ENCODE measurements around the gene SEMA4B. TPM values are rescaled to one million over a fixed set of nuclear protein-coding genes. Genes with fewer than 3 reads are reported as not detected.

Gene SEMA4B
- total RNA-seq, 2 experiments from 2014 or later, result 5.8 to 7.5 TPM

- ChIA-PET CTCF (interaction anchor here (1.0 to 2.4 kb wide), 6 partner anchors 12 to 134 kb away, joined by 3 to 9 read pairs (median 4); partner anchors contain the start of gene SEMA4B), POLR2A (interaction anchor here (0.5 to 3.0 kb wide), 9 partner anchors 9 to 1318 kb away, joined by 3 to 13 read pairs (median 5); partner anchors contain the start of genes IDH2, NGRN and SEMA4B)
Measured at GRCh38 chr15:90233387-90234095, 32.4 kb downstream of the SEMA4B start, which contains the start of gene CIB1. CIB1 (minus strand) TSS chr15:90233941; CDS start chr15:90233885, 56 bp downstream.

DNA sequence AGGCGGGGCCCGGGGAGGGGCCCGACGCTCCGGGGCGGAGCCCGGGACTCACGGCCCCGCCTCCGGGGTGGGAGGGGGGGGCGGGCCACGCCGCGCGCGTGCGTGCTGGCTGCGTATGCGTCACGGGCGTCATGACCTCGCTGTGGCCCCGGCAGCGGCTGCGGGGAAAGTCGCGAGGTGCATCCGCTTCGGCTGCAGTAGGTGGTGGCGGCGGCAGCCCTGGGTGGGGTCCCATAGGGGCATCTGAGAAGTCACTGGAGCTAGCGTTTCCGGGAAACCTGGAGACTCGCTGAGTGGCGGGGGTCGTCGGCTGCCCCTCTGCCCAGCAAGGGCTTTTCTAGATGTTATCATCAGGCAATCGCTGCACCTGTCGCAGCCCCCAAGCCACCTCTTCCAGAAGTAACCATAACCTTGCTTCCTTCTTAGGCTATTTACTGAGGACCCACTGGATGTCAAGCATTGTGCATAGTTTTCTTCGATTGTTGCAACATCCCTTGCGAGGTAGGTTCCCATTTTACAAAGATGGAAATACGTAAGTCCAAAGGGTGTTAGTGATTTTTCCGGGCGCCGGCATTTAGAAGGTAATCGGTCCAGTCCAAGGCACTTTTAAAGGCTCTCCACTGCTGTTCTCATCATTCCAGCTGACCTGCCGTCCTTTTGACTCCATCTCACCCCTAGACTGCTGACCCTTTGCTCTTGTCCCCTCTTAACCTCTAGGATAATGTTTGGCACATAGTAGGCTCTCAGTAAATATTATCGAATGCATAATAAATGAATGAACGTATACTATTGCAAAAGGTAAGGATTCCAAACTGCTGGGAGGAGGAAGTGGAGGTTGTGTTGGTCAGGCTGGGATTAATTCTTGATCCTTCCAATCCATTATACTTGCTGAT is 33.2 kb downstream of the SEMA4B start, which contains the start of gene GDPGP1:
TSS of gene GDPGP1 (plus strand) at position 114 of the 893 bp plus-strand sequence. CDS start 6,700 bp downstream, outside the sequence.
- POLR2A ChIA-PET, result interaction anchor here (0.5 to 2.7 kb wide), 6 partner anchors 8 to 1318 kb away, joined by 3 to 13 read pairs (median 6); partner anchors contain the start of genes NGRN and SEMA4B

DNA sequence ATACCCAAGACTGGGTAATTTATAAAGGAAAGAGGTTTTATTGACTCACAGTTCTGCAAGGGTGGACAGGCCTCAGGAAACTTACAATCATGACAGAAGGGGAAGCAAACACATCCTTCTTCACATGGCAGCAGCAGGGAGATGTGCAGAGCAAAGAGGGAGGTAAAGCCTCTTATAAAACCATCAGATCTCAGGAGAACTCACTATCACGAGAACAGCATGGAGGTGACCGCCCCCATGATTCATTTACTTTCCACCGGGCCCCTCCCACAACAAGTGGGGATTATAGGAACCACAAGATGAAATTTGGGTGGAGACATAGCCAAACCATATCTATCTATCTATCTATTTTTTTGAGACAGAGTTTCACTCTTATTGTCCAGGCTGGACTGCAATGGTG is 38.2 kb downstream of the SEMA4B start:
- CTCF ChIA-PET, result interaction anchor here (0.6 to 0.7 kb wide), 2 partner anchors 12 to 132 kb away, joined by 3 read pairs; no protein-coding TSS in a partner anchor

More for the DNA sequence above, 33.2 kb downstream of the SEMA4B start, which contains the start of gene GDPGP1:
- CTCF ChIA-PET, result interaction anchor here (0.5 to 2.4 kb wide), 6 partner anchors 13 to 134 kb away, joined by 3 to 9 read pairs (median 4); partner anchors contain the start of gene SEMA4B

DNA sequence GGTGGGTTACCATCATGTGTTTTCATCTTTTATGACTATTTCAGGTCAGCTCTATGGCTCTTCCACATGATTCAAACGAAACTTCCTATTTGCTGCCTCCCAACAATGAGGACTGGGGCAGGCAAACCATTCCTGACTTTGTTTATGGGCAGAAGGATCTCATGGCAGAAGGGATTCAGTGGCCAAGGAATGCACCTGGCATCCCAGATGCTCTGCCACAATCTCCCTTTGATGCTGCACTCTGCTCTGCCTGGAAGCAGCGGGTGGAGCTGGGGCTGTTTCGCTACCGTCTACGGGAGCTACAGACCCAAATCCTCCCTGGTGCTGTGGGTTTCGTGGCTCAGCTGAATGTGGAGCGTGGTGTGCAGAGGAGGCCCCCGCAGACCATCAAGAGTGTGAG is 39.7 kb downstream of the SEMA4B start:
- ChIA-PET POLR2A (no interaction called here), CTCF (no interaction called here)

More for the DNA sequence above, 38.2 kb downstream of the SEMA4B start:
- POLR2A ChIA-PET, result no interaction called here

- ChIA-PET CTCF (no interaction called here), POLR2A (interaction anchor here (1.1 kb wide), 1 partner anchor 8 kb away, joined by 5 read pairs; the partner anchor contains the start of genes CIB1 and GDPGP1)
Measured at GRCh38 chr15:90241343-90242192, 40.4 kb downstream of the SEMA4B start.

- POLR2A ChIA-PET, result no interaction called here
- CTCF ChIA-PET, result no interaction called here
Measured at GRCh38 chr15:90243943-90244639, 43.0 kb downstream of the SEMA4B start.

DNA sequence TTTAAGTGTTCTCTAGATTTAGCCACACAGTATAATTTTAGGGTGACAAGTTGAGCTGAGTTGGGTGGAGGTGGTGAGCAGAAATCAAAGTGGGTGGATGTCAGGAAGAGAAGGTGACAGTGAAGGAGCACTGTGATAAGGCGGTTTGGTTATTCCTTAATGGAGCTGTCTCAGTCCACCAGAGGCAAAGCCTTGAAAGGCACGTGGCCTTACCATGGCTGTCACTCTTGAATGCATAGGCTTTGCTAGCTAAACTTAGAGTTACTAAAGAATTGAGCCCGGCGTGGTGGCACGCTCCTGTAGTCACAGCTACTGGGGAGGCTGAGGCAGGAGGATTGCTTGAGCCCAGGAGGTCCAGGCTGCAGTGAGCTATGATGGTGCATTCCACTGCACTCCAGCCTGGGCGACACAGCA is 47.7 kb downstream of the SEMA4B start:
- POLR2A ChIA-PET, result interaction anchor here (0.6 to 1.4 kb wide), 5 partner anchors 11 to 115 kb away, joined by 3 to 8 read pairs (median 4); no protein-coding TSS in a partner anchor
- CTCF ChIA-PET, result interaction anchor here (0.6 to 1.4 kb wide), 5 partner anchors 52 to 1100 kb away, joined by 3 to 5 read pairs (median 5); no protein-coding TSS in a partner anchor

DNA sequence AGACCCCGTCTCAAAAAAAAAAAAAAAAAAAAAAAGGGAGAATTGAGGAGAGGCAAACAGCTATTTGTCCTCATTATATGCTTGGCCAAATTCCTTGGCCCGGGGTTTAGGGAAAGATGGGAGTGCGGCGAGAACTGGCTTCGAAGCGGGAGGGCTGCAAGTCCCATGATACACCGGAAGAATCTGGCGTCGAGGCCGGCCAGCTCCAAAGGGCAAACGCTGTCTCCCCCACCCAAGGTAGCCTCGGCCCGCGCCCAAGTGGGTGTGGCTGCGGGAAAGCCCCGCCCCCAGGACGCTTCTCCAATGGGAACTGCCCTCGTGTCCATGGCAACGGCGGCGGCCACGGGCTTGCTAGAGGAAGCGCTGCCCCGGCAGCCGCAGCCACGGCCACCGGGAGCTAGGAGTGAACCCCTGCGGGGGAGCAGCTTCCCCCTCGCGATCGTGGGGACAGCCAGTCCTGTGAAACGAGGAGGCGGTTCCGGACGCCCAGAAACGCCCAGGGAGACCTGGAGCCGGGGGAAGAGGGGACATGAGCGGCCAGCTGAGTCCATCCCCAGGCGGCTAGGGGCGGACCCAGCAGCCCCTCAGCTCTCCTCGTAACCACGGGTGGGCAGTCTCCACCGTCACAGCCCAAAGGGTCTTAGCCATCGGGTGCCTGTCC is 48.2 kb downstream of the SEMA4B start, which contains the start of gene TTLL13:
TSS of gene TTLL13 (plus strand) at position 354 of the 661 bp plus-strand sequence. CDS start 1,075 bp downstream, outside the sequence.
- ChIA-PET CTCF (interaction anchor here (0.6 to 1.4 kb wide), 5 partner anchors 52 to 1099 kb away, joined by 3 to 5 read pairs (median 5); no protein-coding TSS in a partner anchor), POLR2A (interaction anchor here (0.6 to 1.4 kb wide), 5 partner anchors 12 to 114 kb away, joined by 3 to 8 read pairs (median 4); no protein-coding TSS in a partner anchor)

DNA sequence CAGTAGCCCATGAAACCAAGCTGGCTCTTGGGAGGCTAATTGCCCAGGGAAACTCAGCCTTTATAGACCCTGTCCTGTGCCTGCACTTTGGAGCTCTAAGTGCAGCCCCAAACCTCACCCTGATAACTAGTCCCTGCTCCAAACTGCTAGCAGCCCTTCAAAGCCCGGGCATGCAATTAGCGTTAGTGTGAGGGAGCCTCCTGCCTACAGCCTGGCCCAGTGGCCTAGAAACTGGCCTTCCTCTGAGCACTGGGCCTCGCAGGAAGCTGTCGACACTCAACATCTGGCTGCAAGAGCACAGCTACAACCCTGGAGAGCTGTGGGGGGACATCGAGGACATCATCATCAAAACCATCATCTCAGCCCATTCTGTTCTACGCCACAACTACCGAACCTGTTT is 56.6 kb downstream of the SEMA4B start:
- POLR2A ChIA-PET, result no interaction called here
- CTCF ChIA-PET, result no interaction called here

- POLR2A ChIA-PET, result no interaction called here
- CTCF ChIA-PET, result no interaction called here
Measured at GRCh38 chr15:90259524-90259923, 58.4 kb downstream of the SEMA4B start.

- POLR2A ChIA-PET, result interaction anchor here (0.6 kb wide), 1 partner anchor 220 kb away, joined by 8 read pairs; no protein-coding TSS in a partner anchor
- CTCF ChIA-PET, result interaction anchor here (1.1 kb wide), 1 partner anchor 33 kb away, joined by 3 read pairs; no protein-coding TSS in a partner anchor
Measured at GRCh38 chr15:90260731-90261130, 59.6 kb downstream of the SEMA4B start.

- ChIA-PET CTCF (interaction anchor here (1.0 to 2.2 kb wide), 3 partner anchors 29 to 39 kb away, joined by 3 to 7 read pairs (median 3); partner anchors contain the start of gene CIB1), POLR2A (interaction anchor here (0.6 kb wide), 1 partner anchor 1592 kb away, joined by 4 read pairs; no protein-coding TSS in a partner anchor)
Measured at GRCh38 chr15:90261811-90262210, 60.7 kb downstream of the SEMA4B start.

DNA sequence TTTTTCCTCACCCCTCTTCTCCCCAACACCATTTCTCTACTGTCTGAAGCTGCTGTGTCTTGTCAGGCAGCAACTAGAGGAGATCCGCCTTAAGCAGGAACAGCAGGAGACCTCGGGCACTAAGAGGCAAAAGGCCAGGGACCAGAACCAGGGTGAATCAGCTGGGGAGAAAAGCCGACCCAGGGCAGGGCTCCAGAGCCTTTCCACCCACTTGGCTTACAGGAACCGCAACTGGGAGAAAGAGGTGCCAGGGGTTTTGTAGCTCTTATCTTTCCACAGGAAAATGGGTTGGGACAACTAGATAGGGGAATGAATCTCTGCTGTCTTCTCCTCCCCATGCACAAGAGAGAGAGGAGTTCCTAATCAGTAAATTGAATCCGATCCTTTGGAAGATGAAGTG is 61.3 kb downstream of the SEMA4B start:
- ChIA-PET CTCF (interaction anchor here (1.0 to 2.2 kb wide), 2 partner anchors 29 to 39 kb away, joined by 3 to 7 read pairs; partner anchors contain the start of gene CIB1), POLR2A (no interaction called here)

DNA sequence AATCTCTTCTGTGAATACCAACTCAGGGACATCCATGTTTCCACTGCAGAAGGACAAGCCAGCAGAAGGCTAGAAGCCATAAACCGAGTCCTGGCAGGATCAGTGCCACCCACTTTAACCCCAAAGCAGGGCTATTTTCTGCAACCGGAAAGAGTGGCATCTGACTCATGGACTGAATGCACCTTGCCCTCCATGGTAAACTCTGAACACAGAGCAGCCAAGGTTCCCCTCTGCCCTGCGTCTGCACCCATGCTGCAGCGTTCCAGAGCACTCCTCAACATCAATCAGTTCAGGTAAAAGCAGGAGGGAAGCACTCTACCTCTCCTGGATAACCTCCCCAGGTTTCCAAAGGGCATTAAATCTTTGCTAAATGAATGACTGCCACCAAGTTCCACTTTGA is 63.5 kb downstream of the SEMA4B start:
- POLR2A ChIA-PET, result no interaction called here
- CTCF ChIA-PET, result no interaction called here

DNA sequence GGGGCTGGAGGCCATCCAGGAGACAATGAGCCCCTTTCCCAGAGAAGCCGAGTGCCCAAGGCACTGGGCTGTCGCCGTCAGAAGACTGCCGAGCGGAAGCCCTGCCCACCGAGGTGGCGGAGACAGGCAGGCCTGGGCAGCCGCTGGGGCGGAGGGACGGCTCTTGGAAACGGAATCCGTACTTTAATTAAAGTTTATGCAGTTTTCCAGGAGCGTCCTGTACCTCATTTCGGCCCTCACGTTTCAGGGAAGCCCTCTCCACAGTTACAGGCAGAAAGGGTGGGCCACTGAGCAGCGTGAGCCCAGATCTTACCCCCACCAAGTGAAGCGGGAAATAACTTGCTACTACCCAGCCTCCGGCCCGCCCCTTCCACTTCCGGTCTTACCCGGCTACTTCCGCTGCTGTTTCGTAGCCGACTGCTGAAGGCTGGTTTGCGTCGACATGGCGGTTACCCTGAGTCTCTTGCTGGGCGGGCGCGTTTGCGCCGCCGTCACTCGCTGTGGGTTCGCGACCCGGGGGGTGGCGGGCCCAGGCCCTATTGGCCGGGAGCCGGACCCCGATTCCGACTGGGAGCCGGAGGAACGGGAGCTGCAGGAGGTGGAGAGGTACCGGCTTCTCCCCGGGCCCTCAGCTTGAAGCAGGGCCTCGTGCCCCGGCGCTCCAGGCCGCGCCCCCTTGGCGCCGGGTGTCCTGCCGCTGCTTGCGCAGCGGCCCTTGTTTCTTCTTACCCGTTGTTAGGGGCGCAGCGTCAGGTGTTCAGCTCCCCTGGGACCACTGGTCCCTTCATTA is 64.3 kb downstream of the SEMA4B start, which contains the start of gene NGRN:
TSS of gene NGRN (plus strand) at position 402 of the 790 bp plus-strand sequence. CDS start at position 443, 41 bp downstream.
- CTCF ChIA-PET, result interaction anchor here (0.6 kb wide), 1 partner anchor 31 kb away, joined by 3 read pairs; no protein-coding TSS in a partner anchor
- POLR2A ChIA-PET, result interaction anchor here (0.7 to 2.3 kb wide), 6 partner anchors 8 to 231 kb away, joined by 3 to 13 read pairs (median 3); partner anchors contain the start of genes CIB1, GDPGP1 and SEMA4B

GRCh38 chr15:90266061-90266431 is 64.9 kb downstream of the SEMA4B start:
- CTCF ChIA-PET, result interaction anchor here (0.6 kb wide), 1 partner anchor 32 kb away, joined by 3 read pairs; no protein-coding TSS in a partner anchor

More at GRCh38 chr15:90266061-90266431, 64.9 kb downstream of the SEMA4B start:
- POLR2A ChIA-PET, result interaction anchor here (0.7 to 2.3 kb wide), 8 partner anchors 8 to 232 kb away, joined by 3 to 13 read pairs (median 3); partner anchors contain the start of genes CIB1, GDPGP1 and SEMA4B

All from activated CD8-positive, alpha-beta memory T cell treated with anti-CD3 and anti-CD28 coated beads for 36 hours (primary cell).